ENCODE measurements around the gene FXYD1.
A peak's percentile ranks its signal among the peaks of the same experiment; 100 is the strongest.

The FXYD1 gene

DNA sequence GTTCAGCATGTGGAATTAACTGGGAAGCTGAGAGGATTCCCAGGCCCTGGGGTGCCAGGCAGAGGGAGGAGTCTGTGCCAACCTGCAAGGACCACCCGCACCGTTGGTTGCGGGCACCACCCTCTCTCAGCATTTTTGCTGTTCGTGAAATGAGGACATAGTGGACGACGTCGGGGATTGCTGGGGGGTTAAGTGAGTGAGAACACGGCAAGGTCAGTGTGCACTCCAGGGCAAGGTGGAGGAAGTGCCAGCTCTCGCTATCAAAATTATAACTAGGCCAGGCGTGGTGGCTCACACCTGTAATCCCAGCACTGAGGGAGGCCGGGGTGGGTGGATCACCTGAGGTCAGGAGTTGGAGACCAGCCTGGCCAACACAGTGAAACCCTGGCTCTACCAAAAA, 20.8 kb upstream of the FXYD1 start:
- TF ChIP-seq, protein P1, sequence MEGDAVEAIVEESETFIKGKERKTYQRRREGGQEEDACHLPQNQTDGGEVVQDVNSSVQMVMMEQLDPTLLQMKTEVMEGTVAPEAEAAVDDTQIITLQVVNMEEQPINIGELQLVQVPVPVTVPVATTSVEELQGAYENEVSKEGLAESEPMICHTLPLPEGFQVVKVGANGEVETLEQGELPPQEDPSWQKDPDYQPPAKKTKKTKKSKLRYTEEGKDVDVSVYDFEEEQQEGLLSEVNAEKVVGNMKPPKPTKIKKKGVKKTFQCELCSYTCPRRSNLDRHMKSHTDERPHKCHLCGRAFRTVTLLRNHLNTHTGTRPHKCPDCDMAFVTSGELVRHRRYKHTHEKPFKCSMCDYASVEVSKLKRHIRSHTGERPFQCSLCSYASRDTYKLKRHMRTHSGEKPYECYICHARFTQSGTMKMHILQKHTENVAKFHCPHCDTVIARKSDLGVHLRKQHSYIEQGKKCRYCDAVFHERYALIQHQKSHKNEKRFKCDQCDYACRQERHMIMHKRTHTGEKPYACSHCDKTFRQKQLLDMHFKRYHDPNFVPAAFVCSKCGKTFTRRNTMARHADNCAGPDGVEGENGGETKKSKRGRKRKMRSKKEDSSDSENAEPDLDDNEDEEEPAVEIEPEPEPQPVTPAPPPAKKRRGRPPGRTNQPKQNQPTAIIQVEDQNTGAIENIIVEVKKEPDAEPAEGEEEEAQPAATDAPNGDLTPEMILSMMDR (IDR thresholded peaks at IDR 0.05; ENCODE audit: insufficient read depth, low read length, missing control alignments): no peak
- no peak for DNase-seq (ENCODE audit: low read depth, low spot score)
- POLR2A ChIA-PET: no interaction called here
- no peak overlapping the region for H3K4me3 ChIP-seq (ENCODE audit: low read depth, low read length)
- CTCF ChIA-PET: interaction anchor here (0.7 to 6.9 kb wide), 9 partner anchors 9 to 146 kb away, joined by 3 to 78 read pairs (median 5); partner anchors contain the start of genes FXYD1 and LGI4

DNA sequence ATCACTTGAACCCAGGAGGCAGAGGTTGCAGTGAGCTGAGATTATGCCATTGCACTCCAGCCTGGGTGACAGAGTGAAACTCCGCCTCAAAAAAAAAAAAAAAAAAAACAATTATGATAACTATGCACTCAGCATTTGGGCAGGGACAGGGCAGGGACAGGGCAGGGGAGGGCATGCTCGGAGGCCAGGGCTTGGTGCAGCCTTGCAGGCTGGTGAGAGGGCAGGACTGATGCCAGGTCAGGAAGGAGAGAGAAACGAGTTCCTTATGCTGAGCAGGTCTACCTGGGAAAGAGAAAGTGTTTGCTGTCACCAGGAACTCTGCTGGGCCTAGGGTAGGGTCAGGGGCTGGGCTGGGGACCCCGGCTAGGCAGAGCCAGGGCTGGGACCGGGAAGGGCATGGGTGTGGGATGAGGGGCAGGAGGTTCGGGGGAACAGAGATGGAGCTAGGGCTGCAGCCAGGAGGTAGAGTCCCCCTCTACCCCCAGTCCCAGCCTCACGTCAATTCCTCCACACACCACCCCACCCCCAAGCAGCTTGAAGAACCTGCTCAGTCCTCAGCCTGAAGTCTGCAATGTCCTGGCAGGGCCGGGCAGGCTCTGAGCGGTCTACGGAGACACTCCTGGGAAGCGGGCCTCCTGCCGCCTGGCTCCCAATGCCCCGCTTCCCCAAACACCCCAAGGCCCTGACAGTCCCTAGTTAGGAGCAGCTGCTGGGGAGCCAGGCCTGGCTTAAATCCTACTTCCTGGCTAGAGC, 20.2 kb upstream of the FXYD1 start:
- H3K4me3 ChIP-seq (ENCODE audit: low read depth, low read length): no peak overlapping the region
- TF ChIP-seq, protein P1 (IDR thresholded peaks at IDR 0.05; ENCODE audit: insufficient read depth, low read length, missing control alignments): no peak
- ChIA-PET POLR2A (no interaction called here), CTCF (interaction anchor here (0.7 to 6.9 kb wide), 10 partner anchors 8 to 147 kb away, joined by 3 to 78 read pairs (median 4); partner anchors contain the start of genes FXYD1, FXYD5 and LGI4)
- DNase-seq (ENCODE audit: low read depth, low spot score): no peak

DNA sequence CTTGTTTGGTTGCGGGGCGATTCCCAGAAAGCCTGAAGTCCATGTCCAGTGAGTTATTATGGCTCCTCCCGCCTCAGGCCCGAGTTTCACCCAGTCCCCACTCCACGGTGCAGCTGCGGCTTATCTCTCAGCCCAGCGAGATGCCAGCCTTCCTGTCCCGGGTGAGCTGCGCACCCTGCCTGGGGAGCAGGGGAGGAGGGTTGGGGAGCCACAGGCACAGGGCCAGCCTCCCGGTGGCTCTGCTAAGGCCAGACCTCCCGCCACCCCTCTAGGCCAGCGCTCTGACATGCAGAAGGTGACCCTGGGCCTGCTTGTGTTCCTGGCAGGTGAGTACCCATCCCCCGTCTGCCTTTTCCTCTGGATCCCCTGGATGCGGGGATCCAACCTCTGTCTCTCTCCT, 19.5 kb upstream of the FXYD1 start:
- no peak for DNase-seq (ENCODE audit: low read depth, low spot score)
- TF ChIP-seq, protein P1 (IDR thresholded peaks at IDR 0.05; ENCODE audit: insufficient read depth, low read length, missing control alignments): no peak
- H3K4me3 ChIP-seq (ENCODE audit: low read depth, low read length): no peak overlapping the region
- ChIA-PET CTCF (interaction anchor here (0.7 to 6.9 kb wide), 8 partner anchors 8 to 75 kb away, joined by 3 to 78 read pairs (median 4); partner anchors contain the start of genes FXYD1, FXYD5 and LGI4), POLR2A (no interaction called here)

DNA sequence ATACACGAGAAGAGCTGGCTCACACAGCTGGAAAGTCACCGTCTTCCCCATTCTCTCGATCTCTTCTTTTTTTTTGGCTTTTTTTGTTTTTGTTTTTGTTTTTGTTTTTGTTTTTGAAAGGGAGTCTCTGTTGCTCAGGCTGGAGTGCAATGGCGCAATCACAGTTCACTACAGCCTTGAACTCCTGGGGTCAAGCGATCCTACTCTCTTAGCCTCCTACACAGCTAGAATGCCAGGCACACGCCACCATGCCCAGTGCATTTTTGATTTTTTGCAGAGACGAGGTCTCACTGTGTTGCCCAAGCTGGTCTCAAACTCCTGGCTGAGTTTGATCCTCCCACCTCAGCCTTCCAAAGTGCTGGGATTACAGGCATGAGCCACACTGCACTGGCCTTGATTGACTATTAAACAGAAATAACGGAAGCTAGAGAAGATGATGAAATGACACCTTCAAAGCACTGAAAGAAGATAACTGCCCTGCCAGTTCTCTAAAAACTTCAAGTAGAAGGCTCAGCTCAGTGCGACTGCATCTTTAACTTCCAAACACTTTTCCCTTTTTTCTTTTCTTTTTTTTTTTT, 19.0 kb upstream of the FXYD1 start:
- ChIA-PET CTCF (interaction anchor here (0.7 to 6.9 kb wide), 8 partner anchors 9 to 75 kb away, joined by 3 to 78 read pairs (median 4); partner anchors contain the start of genes FXYD1, FXYD5 and LGI4), POLR2A (no interaction called here)

DNA sequence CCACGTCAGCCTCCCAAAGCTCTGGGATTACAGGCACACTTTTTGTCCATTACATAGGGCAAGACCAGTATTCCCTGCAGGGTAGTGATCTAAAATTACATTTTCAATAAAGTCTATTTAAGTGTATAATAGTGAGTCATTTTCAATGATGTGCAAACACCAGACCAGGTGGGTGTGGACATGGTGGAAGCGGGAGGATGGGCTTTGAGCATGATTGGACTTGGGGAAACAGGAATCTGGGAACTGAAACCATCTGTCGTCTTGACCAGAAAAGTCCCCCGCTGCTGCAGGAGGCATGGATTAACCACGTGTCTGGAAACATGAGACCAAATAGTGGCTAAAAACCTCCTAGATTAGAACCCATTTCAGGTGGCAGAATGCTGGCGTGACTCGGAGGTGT, 18.1 kb upstream of the FXYD1 start:
- ChIA-PET CTCF (interaction anchor here (1.1 to 6.9 kb wide), 5 partner anchors 10 to 76 kb away, joined by 3 to 78 read pairs (median 5); partner anchors contain the start of genes FXYD1, FXYD5 and LGI4), POLR2A (no interaction called here)
- DNase-seq (ENCODE audit: low read depth, low spot score): peak; percentile 36
- H3K4me3 ChIP-seq (ENCODE audit: low read depth, low read length): no peak overlapping the region
- TF ChIP-seq, protein P1 (IDR thresholded peaks at IDR 0.05; ENCODE audit: insufficient read depth, low read length, missing control alignments): no peak

More for the DNA sequence above, 19.0 kb upstream of the FXYD1 start:
- no peak for DNase-seq (ENCODE audit: low read depth, low spot score)
- TF ChIP-seq, protein P1 (IDR thresholded peaks at IDR 0.05; ENCODE audit: insufficient read depth, low read length, missing control alignments): no peak
- no peak overlapping the region for H3K4me3 ChIP-seq (ENCODE audit: low read depth, low read length)

DNA sequence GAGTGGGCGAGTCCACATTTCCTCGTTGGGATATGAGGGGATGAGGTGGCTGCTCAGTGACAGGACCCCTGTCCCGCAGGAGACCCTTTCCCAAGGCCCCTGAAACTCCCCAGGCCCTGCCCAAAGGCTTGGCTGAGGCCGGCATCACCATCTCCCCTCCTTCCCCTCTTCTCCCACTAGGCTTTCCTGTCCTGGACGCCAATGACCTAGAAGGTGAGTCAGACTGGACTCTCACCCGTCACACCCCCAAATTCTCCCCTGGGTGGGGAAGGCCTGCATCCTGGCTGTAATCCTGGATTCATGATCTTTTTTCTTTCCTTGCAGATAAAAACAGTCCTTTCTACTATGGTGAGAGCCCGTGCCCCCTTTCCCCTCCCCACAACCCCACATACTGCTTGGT, 17.7 kb upstream of the FXYD1 start:
- H3K4me3 ChIP-seq (ENCODE audit: low read depth, low read length): no peak overlapping the region
- DNase-seq (ENCODE audit: low read depth, low spot score): no peak
- ChIA-PET CTCF (interaction anchor here (1.1 to 7.4 kb wide), 5 partner anchors 15 to 78 kb away, joined by 3 to 118 read pairs (median 7); partner anchors contain the start of genes FXYD1 and LGI4), POLR2A (no interaction called here)
- TF ChIP-seq, protein P1 (IDR thresholded peaks at IDR 0.05; ENCODE audit: insufficient read depth, low read length, missing control alignments): no peak

Measured in AG04449 (cell line).